Astrocyte (in vitro differentiated cells and primary cell): ENCODE measurements around the gene PCBP3. TPM values are rescaled to one million over a fixed set of nuclear protein-coding genes. Genes with fewer than 3 reads are reported as not detected.
A peak's percentile ranks its signal among the peaks of the same experiment; 100 is the strongest.

Experiments used
- DNase-seq: peaks from one replicate; pipeline ENCODE4 v3.0.0-alpha.2; 2010; ENCODE audit warnings: low read depth
- FAIRE-seq: peaks from 2 replicates; lab custom pipeline; 2011; peaks lifted over from hg19 to GRCh38; lab: Jason Lieb, UNC
- H2AFZ ChIP-seq: 2 replicates; pipeline ENCODE4 v1.6.0; 2012; ENCODE audit warnings: low read depth, low read length, inconsistent platforms
- H3K27ac ChIP-seq: 2 replicates; pipeline ENCODE4 v1.5.1; 2011; ENCODE audit warnings: low read depth, low read length, inconsistent platforms
- H3K27me3 ChIP-seq: 2 replicates; pipeline ENCODE4 v1.6.0; 2011; ENCODE audit warnings: low read length, inconsistent platforms; ENCODE audit not compliant: insufficient read depth
- H3K36me3 ChIP-seq: 2 replicates; pipeline ENCODE4 v1.5.1; 2011; ENCODE audit warnings: low read length, inconsistent platforms; ENCODE audit not compliant: insufficient read depth
- H3K4me1 ChIP-seq: 2 replicates; pipeline ENCODE4 v1.5.1; 2011; ENCODE audit warnings: low read length, inconsistent platforms; ENCODE audit not compliant: insufficient read depth
- H3K4me2 ChIP-seq: 2 replicates; pipeline ENCODE4 v1.6.0; 2012; ENCODE audit warnings: low read length, inconsistent platforms
- H3K4me3 ChIP-seq: 2 replicates; pipeline ENCODE4 v1.5.1; 2011; ENCODE audit warnings: low read depth, mild to moderate bottlenecking, low read length, inconsistent platforms; ENCODE audit not compliant: insufficient read depth
- H3K79me2 ChIP-seq: 2 replicates; pipeline ENCODE4 v1.6.0; 2012; ENCODE audit warnings: mild to moderate bottlenecking, low read length, inconsistent platforms; ENCODE audit not compliant: insufficient read depth
- H3K9ac ChIP-seq: 2 replicates; pipeline ENCODE4 v1.6.0; 2012; ENCODE audit warnings: mild to moderate bottlenecking, low read length, inconsistent platforms
- H3K9me3 ChIP-seq: 2 replicates; pipeline ENCODE4 v1.5.1; 2012; ENCODE audit warnings: low read depth, mild to moderate bottlenecking, low read length, inconsistent platforms; ENCODE audit not compliant: insufficient read depth
- H4K20me1 ChIP-seq: 2 replicates; pipeline ENCODE4 v1.6.0; 2012; ENCODE audit warnings: low read length, inconsistent platforms; ENCODE audit not compliant: insufficient read depth
- H3K27ac Mint-ChIP-seq: one replicate; pipeline ENCODE4 v1.8.0; 2021; ENCODE audit warnings: mild to moderate bottlenecking, mixed read lengths; ENCODE audit not compliant: unreplicated experiment
- H3K27me3 Mint-ChIP-seq: one replicate; pipeline ENCODE4 v1.8.0; 2021; ENCODE audit warnings: low read depth, mixed read lengths; ENCODE audit not compliant: unreplicated experiment
- H3K36me3 Mint-ChIP-seq: one replicate; pipeline ENCODE4 v1.8.0; 2021; ENCODE audit warnings: low read depth, mixed read lengths; ENCODE audit not compliant: unreplicated experiment
- H3K4me1 Mint-ChIP-seq: one replicate; pipeline ENCODE4 v1.8.0; 2021; ENCODE audit warnings: low read depth, mixed read lengths; ENCODE audit not compliant: unreplicated experiment
- H3K4me3 Mint-ChIP-seq: one replicate; pipeline ENCODE4 v1.8.0; 2021; ENCODE audit warnings: mild to moderate bottlenecking, moderate library complexity, mixed read lengths; ENCODE audit not compliant: unreplicated experiment
- H3K9me3 Mint-ChIP-seq: one replicate; pipeline ENCODE4 v1.8.0; 2021; ENCODE audit warnings: mild to moderate bottlenecking, mixed read lengths; ENCODE audit not compliant: unreplicated experiment
- EZH2 ChIP-seq: IDR thresholded peaks from 2 replicates; pipeline ENCODE4 v1.6.1; 2012; ENCODE audit warnings: mild to moderate bottlenecking, low read length, inconsistent platforms; ENCODE audit not compliant: insufficient read depth
- total RNA-seq: library from RNA; stranded (reverse); gene quantifications from 2 replicates; pipeline ENCODE4 v1.2.1, GENCODE V29; 2021
- TF ChIP-seq, protein P1 (sequence below): IDR thresholded peaks from 2 replicates; pipeline ENCODE4 v1.5.1; 2011; ENCODE audit warnings: low read depth, mild to moderate bottlenecking, inconsistent platforms, low read length, moderate library complexity; ENCODE audit not compliant: insufficient read depth

PCBP3 gene
- total RNA-seq, 1 donor from 2014 or later = 1.8 TPM

- peaks cover 6% of the 10 kb centered on the region for H3K4me1 Mint-ChIP-seq
- peak overlapping the region; percentile 96 for H3K27ac ChIP-seq
- FAIRE-seq (no peak), DNase-seq (no peak)
- no peak overlapping the region for H3K4me2 ChIP-seq
- H3K4me1 ChIP-seq = peaks cover 41% of the 10 kb centered on the region
- TF ChIP-seq EZH2 = no peak
- TF ChIP-seq, protein P1, sequence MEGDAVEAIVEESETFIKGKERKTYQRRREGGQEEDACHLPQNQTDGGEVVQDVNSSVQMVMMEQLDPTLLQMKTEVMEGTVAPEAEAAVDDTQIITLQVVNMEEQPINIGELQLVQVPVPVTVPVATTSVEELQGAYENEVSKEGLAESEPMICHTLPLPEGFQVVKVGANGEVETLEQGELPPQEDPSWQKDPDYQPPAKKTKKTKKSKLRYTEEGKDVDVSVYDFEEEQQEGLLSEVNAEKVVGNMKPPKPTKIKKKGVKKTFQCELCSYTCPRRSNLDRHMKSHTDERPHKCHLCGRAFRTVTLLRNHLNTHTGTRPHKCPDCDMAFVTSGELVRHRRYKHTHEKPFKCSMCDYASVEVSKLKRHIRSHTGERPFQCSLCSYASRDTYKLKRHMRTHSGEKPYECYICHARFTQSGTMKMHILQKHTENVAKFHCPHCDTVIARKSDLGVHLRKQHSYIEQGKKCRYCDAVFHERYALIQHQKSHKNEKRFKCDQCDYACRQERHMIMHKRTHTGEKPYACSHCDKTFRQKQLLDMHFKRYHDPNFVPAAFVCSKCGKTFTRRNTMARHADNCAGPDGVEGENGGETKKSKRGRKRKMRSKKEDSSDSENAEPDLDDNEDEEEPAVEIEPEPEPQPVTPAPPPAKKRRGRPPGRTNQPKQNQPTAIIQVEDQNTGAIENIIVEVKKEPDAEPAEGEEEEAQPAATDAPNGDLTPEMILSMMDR = no peak
- H4K20me1 ChIP-seq = no peaks in the 10 kb centered on the region
- no peaks in the 10 kb centered on the region for H3K79me2 ChIP-seq
- peak overlapping the region; percentile 72 for H3K27ac Mint-ChIP-seq
- H3K9me3 Mint-ChIP-seq = no peaks in the 10 kb centered on the region
- no peak overlapping the region for H2AFZ ChIP-seq
- no peak overlapping the region for H3K4me3 ChIP-seq
- no peak overlapping the region for H3K4me3 Mint-ChIP-seq
- H3K36me3 Mint-ChIP-seq = peaks cover 4% of the 10 kb centered on the region
- peaks cover 34% of the 10 kb centered on the region for H3K27me3 Mint-ChIP-seq
- no peak overlapping the region for H3K9ac ChIP-seq
- no peaks in the 10 kb centered on the region for H3K9me3 ChIP-seq
- no peaks in the 10 kb centered on the region for H3K27me3 ChIP-seq
- H3K36me3 ChIP-seq = no peaks in the 10 kb centered on the region
Measured at GRCh38 chr21:45873866-45874265, 230.3 kb downstream of the PCBP3 start.

DNA sequence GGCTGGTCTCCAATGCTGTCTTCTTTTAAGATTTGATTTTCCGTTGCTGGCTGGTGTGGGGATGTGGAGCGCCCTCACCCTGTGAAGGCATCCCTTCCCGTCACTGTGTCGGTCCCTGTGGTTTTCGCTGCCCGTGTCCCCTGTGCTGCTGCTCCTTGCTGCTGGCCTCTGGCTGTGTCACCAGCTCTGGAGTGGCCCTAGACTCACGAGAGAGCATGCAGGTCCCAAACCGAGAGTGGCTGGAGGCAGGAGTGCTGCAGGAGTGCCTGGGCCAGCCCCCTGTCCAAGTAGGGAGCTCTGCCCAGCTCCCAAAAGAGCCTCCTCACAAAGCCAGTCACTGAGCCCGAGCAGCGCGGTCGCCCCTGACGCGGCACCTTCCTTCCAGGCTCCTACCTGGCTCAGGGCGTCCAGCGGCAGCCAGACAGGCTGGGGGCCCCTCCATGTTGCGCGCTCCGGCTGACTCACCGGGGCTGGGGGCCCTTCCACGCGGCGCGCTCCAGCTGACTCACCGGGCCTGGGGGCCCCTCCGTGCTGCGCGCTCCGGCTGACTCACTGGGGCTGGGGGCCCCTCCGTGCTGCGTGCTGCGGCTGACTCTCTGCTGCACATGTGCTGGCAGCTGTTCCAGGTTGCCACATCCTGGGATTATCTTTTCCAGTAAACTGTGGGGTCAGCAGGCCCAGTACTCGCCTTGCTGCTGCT, 231.3 kb downstream of the PCBP3 start:
- H3K4me2 ChIP-seq = peak overlapping the region; percentile 81
- TF ChIP-seq, protein P1 = no peak
- no peak for TF ChIP-seq EZH2
- peak overlapping the region; percentile 84 for H3K9ac ChIP-seq
- H3K79me2 ChIP-seq = no peaks in the 10 kb centered on the region
- H3K27me3 ChIP-seq = no peaks in the 10 kb centered on the region
- no peaks in the 10 kb centered on the region for H3K36me3 ChIP-seq
- Mint-ChIP-seq H3K4me1 (peaks cover 4% of the 10 kb centered on the region), H3K27me3 (peaks cover 38% of the 10 kb centered on the region), H3K9me3 (no peaks in the 10 kb centered on the region), H3K27ac (no peak overlapping the region), H3K36me3 (peaks cover 4% of the 10 kb centered on the region), H3K4me3 (no peak overlapping the region)
- peak; percentile 94 for DNase-seq
- peak overlapping the region; percentile 41 for H3K4me3 ChIP-seq
- peak overlapping the region; percentile 53 for H2AFZ ChIP-seq
- H3K9me3 ChIP-seq = no peaks in the 10 kb centered on the region
- H4K20me1 ChIP-seq = no peaks in the 10 kb centered on the region
- peak overlapping the region; percentile 96 for H3K27ac ChIP-seq
- peaks cover 35% of the 10 kb centered on the region for H3K4me1 ChIP-seq
- FAIRE-seq = no peak

DNA sequence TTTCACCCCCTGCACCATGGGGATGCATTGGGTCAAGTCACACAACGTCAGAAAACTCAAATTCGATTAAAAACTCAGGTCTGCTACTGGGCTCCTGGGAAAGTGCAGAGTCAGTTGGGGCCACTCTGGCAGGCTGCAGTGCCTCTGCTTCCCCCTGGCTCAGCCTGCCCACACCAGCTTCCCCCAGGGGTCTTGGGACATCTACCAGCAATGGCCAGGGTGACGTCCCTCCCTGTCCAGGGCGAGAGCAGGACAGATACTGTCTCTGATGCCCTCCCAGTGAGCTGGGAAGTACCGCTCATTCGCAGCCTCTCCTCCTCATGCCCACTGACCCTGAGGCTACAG, 231.9 kb downstream of the PCBP3 start:
- no peaks in the 10 kb centered on the region for H3K27me3 ChIP-seq
- H3K36me3 ChIP-seq = no peaks in the 10 kb centered on the region
- no peaks in the 10 kb centered on the region for H3K9me3 Mint-ChIP-seq
- DNase-seq (no peak), FAIRE-seq (peak; percentile 37)
- H3K79me2 ChIP-seq = no peaks in the 10 kb centered on the region
- H3K36me3 Mint-ChIP-seq = peaks cover 4% of the 10 kb centered on the region
- no peaks in the 10 kb centered on the region for H4K20me1 ChIP-seq
- H3K27ac ChIP-seq = peak overlapping the region; percentile 77
- no peak overlapping the region for H3K27ac Mint-ChIP-seq
- peak overlapping the region; percentile 63 for H3K9ac ChIP-seq
- H3K4me1 ChIP-seq = peaks cover 30% of the 10 kb centered on the region
- H2AFZ ChIP-seq = no peak overlapping the region
- H3K9me3 ChIP-seq = no peaks in the 10 kb centered on the region
- H3K4me2 ChIP-seq = peak overlapping the region; percentile 60
- H3K4me1 Mint-ChIP-seq = peaks cover 4% of the 10 kb centered on the region
- no peak overlapping the region for H3K4me3 ChIP-seq
- peaks cover 39% of the 10 kb centered on the region for H3K27me3 Mint-ChIP-seq
- no peak for TF ChIP-seq EZH2
- TF ChIP-seq, protein P1 = no peak
- no peak overlapping the region for H3K4me3 Mint-ChIP-seq
